GM12878 (cell line): ENCODE measurements around the gene VGLL4. TPM values are rescaled to one million over a fixed set of nuclear protein-coding genes. Genes with fewer than 3 reads are reported as not detected.

Source experiments
- ATAC-seq: fragments of 200-7000 bp; cut with Tn5 transposase; 3 replicates; pipeline ENCODE4 v1.9.1; 2020; ENCODE audit warnings: mild to moderate bottlenecking, moderate library complexity
- BruUV-seq: library from RNA; stranded (reverse); fragments of 400-500 nt; replicated peaks from 2 replicates; lab custom pipeline; 2021; lab: Mats Ljungman, UMichigan
- CTCF ChIA-PET: fragments of 300-600 bp; sonication (Branson Sonifier 250); formaldehyde crosslinking; extraction: SDS; loops from one replicate; lab custom pipeline; 2021; ENCODE audit warnings: inconsistent platforms; lab: Yijun Ruan, JAX
- POLR2A ChIA-PET: fragments of 350-600 bp; formaldehyde crosslinking; extraction: SDS; loops from one replicate; lab custom pipeline; 2021; ENCODE audit warnings: inconsistent platforms; lab: Charles Lee
- RAD21 ChIA-PET: fragments of 300-600 bp; sonication (Branson Sonifier 250); formaldehyde crosslinking; loops from one replicate; lab custom pipeline; 2023; ENCODE audit warnings: antibody characterized with exemption; ENCODE audit not compliant: unreplicated experiment; lab: Charles Lee
- SMC1A ChIA-PET: fragments of 300-600 bp; sonication (Branson Sonifier 250); formaldehyde crosslinking; loops from one replicate; lab custom pipeline; 2023; ENCODE audit not compliant: unreplicated experiment, uncharacterized antibody; lab: Charles Lee
- DNase-seq: peaks from one replicate; pipeline ENCODE4 v3.0.0-alpha.2; 2011; ENCODE audit warnings: low read depth, low spot score
- FAIRE-seq: peaks from 3 replicates; lab custom pipeline; 2011; peaks lifted over from hg19 to GRCh38; lab: Jason Lieb, UNC
- H2AFZ ChIP-seq: 2 replicates; pipeline ENCODE4 v1.6.0; 2011; ENCODE audit warnings: low read depth, low read length, control low read depth; ENCODE audit not compliant: control insufficient read depth
- H3K27ac ChIP-seq: 2 replicates; pipeline ENCODE4 v1.5.1; 2011; ENCODE audit warnings: control low read depth; ENCODE audit not compliant: control insufficient read depth, insufficient read depth
- H3K27me3 ChIP-seq, 2 experiments: replicated peaks in 1 of 2; 2 replicates each; pipeline versions ENCODE4 v1.6.0 to v1.6.1; 2011; ENCODE audit warnings: low read length in 1 of 2; ENCODE audit not compliant: control insufficient read depth in 2 of 2, insufficient read depth in 2 of 2
- H3K36me3 ChIP-seq, 2 experiments: 2 replicates each; pipeline ENCODE4 v1.5.1; 2011; ENCODE audit warnings: low read length in 1 of 2; ENCODE audit not compliant: control insufficient read depth in 2 of 2, insufficient read depth in 2 of 2
- H3K4me1 ChIP-seq: 2 replicates; pipeline ENCODE4 v1.6.1; 2011; ENCODE audit warnings: mild to moderate bottlenecking, low read length, moderate library complexity, mixed read lengths; ENCODE audit not compliant: control insufficient read depth, insufficient read depth
- H3K4me2 ChIP-seq: 2 replicates; pipeline ENCODE4 v1.6.0; 2011; ENCODE audit warnings: control low read depth; ENCODE audit not compliant: control insufficient read depth, insufficient read depth
- H3K4me3 ChIP-seq: fragments of 200-600 bp; sonication (generic); 2 replicates; pipeline ENCODE4 v1.5.1; 2016
- H3K79me2 ChIP-seq: 2 replicates; pipeline ENCODE4 v1.6.0; 2011; ENCODE audit warnings: low read length; ENCODE audit not compliant: control insufficient read depth, insufficient read depth
- H3K9ac ChIP-seq: 2 replicates; pipeline ENCODE4 v1.8.0; 2011; ENCODE audit warnings: low read length, control low read depth, mixed read lengths; ENCODE audit not compliant: control insufficient read depth, insufficient read depth
- H3K9me3 ChIP-seq: replicated peaks from 3 replicates; pipeline ENCODE4 v1.5.1; 2011; ENCODE audit warnings: mild to moderate bottlenecking, low read length; ENCODE audit not compliant: control insufficient read depth, insufficient read depth
- H4K20me1 ChIP-seq: 2 replicates; pipeline ENCODE4 v1.6.0; 2011; ENCODE audit not compliant: control insufficient read depth, insufficient read depth
- EZH2 ChIP-seq: IDR thresholded peaks from 2 replicates; pipeline ENCODE4 v1.6.1; 2012; ENCODE audit warnings: low read depth, mild to moderate bottlenecking, control low read depth, inconsistent platforms, low read length, borderline replicate concordance; ENCODE audit not compliant: control insufficient read depth
- HCFC1 ChIP-seq: fragments of 150-350 bp; IDR thresholded peaks from 2 replicates; pipeline ENCODE4 v1.6.1; 2014; ENCODE audit warnings: low read length
- IRF4 ChIP-seq: IDR thresholded peaks from 2 replicates; pipeline ENCODE4 v1.6.1; 2011; ENCODE audit warnings: low read depth, low read length
- JUNB ChIP-seq: IDR thresholded peaks from 2 replicates; pipeline ENCODE4 v1.6.1; 2016; ENCODE audit warnings: antibody characterized with exemption, mild to moderate bottlenecking
- NFIC ChIP-seq: IDR thresholded peaks from 2 replicates; pipeline ENCODE4 v1.6.1; 2012; ENCODE audit warnings: low read depth, mild to moderate bottlenecking, inconsistent platforms, low read length, moderate library complexity
- PML ChIP-seq: IDR thresholded peaks from 2 replicates; pipeline ENCODE4 v1.6.1; 2012; ENCODE audit warnings: low read length, inconsistent platforms
- POLR2A ChIP-seq: IDR thresholded peaks from 2 replicates; pipeline ENCODE4 v1.6.1; 2011; ENCODE audit warnings: low read depth, mild to moderate bottlenecking, low read length
- RAD51 ChIP-seq: fragments of 450-650 bp; IDR thresholded peaks from 2 replicates; pipeline ENCODE4 v1.6.1; 2016; ENCODE audit warnings: moderate library complexity, mild to moderate bottlenecking, inconsistent platforms
- RUNX3 ChIP-seq: IDR thresholded peaks from 2 replicates; pipeline ENCODE4 v1.6.1; 2012; ENCODE audit warnings: low read length, inconsistent platforms
- SIX5 ChIP-seq: IDR thresholded peaks from 2 replicates; pipeline ENCODE4 v1.6.1; 2011; ENCODE audit warnings: mild to moderate bottlenecking, low read depth, low read length, moderate library complexity; ENCODE audit not compliant: severe bottlenecking
- SPI1 ChIP-seq: IDR thresholded peaks from 2 replicates; pipeline ENCODE4 v1.6.1; 2011; ENCODE audit warnings: low read depth, mild to moderate bottlenecking, low read length, moderate library complexity, borderline replicate concordance; ENCODE audit not compliant: insufficient read depth
- SUZ12 ChIP-seq: fragments of 200-600 bp; sonication (generic); IDR thresholded peaks from one replicate; pipeline ENCODE4 v1.6.1; 2018; ENCODE audit warnings: antibody characterized with exemption, mild to moderate bottlenecking; ENCODE audit not compliant: unreplicated experiment
- ZBTB11 ChIP-seq: fragments of 450-650 bp; formaldehyde crosslinking; IDR thresholded peaks from 2 replicates; pipeline ENCODE4 v1.5.0; 2022; ENCODE audit warnings: mild to moderate bottlenecking, missing genetic modification characterization
- WGBS: methylation state at CpG from one replicate; pipeline ENCODE4 v1.1.6; 2016; ENCODE audit warnings: low lambda C conversion rate; ENCODE audit not compliant: insufficient replicate concordance, insufficient coverage; ENCODE audit errors: missing lambda C conversion rate; 5-methylcytosine and 5-hydroxymethylcytosine counted together
- in situ Hi-C: fragments of 300-500 bp; cut with MboI; formaldehyde crosslinking; loops from 9 replicates; pipeline ENCODE4 v1.14.3; 2018; ENCODE audit warnings: mixed read lengths
- intact Hi-C: fragments of 100-400 bp; cut with micrococcal nuclease; formaldehyde crosslinking; loops from one replicate; pipeline ENCODE4 v1.14.2; 2022; ENCODE audit not compliant: unreplicated experiment
- polyA plus RNA-seq, 11 experiments: library from polyadenylated mRNA; depleted of rRNA in 4 of 11; unstranded in 6 of 11; stranded (reverse) in 5 of 11; fragments of >200 nt; fragmentation: Nextera tagmentation in 4 of 11; fragmentation: Illumina TruSeq in 1 of 11; extraction: Ambion mirVana in 4 of 11; extraction: Trizol in 1 of 11; gene quantifications; 1 replicate in 1 of 11; 2 replicates in 10 of 11; pipeline versions ENCODE4 v1.2.1 to v1.2.3, GENCODE V29; 2011 to 2016; ENCODE audit warnings: inconsistent platforms in 2 of 11, missing spikeins in 2 of 11, low read depth in 1 of 11
- total RNA-seq, 4 experiments: library from RNA; depleted of rRNA in 3 of 4; stranded (reverse); fragments of >200 nt in 3 of 4; fragmentation: Illumina TruSeq in 1 of 4; extraction: Trizol in 1 of 4; gene quantifications; 2 replicates each; pipeline versions ENCODE4 v1.2.1 to v1.2.3, GENCODE V29; 2013 to 2021
- TF ChIP-seq, protein P1 (sequence below): fragments of 450-650 bp; IDR thresholded peaks from 2 replicates; pipeline ENCODE4 v1.6.1; 2017; ENCODE audit warnings: mild to moderate bottlenecking
- TF ChIP-seq, protein P2 (sequence below): fragments of 450-650 bp; IDR thresholded peaks from 2 replicates; pipeline ENCODE4 v1.6.1; 2016; ENCODE audit warnings: mild to moderate bottlenecking
- TF ChIP-seq, protein P3 (sequence below): fragments of 450-650 bp; IDR thresholded peaks from 2 replicates; pipeline ENCODE4 v1.6.1; 2018; ENCODE audit warnings: borderline replicate concordance, mild to moderate bottlenecking; ENCODE audit not compliant: partially characterized antibody

Gene VGLL4
- total and polyA plus RNA-seq, 10 of the 15 experiments (the other 5 are each of a cell fraction or from before 2014, with no cell fraction given), result 0.44 to 38.1 (median 16.1) TPM

DNA sequence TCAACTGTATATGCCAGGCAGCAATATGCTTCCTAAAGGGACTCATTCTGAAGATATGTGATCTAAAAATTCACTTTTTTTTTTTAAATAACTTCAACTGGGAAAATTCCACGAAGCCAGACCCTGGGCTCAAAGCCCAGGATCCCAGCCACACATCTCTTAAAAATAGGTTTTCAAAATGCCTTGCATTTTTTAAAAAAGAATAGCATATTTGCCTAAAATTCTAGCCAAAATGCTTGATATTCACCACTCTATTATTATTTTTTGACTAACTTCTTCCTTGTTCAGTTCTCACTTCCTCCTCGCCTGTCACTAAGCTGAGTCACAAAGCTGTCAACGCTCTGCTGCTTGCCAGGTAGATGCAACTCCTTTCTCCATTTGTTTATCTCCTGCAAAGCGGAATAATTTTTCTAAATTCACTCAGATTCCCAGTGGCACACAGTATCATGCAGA lies 28.0 kb upstream of the VGLL4 start:
- SMC1A ChIA-PET, result interaction anchor here (1.4 to 1.7 kb wide), 2 partner anchors 11 to 20 kb away, joined by 3 to 5 read pairs; no protein-coding TSS in a partner anchor
- Histone ChIP-seq H3K27me3 (no peaks in the 10 kb centered on the region), H3K27ac (no peak overlapping the region), H3K36me3 (no peaks in the 10 kb centered on the region), H3K9ac (no peak overlapping the region), H3K9me3 (no peaks in the 10 kb centered on the region), H3K79me2 (no peaks in the 10 kb centered on the region), H3K4me1 (peaks cover 9% of the 10 kb centered on the region), H3K4me2 (peak overlapping the region; percentile 56; the same call in 1 of the 2 replicates), H3K4me3 (0 out of 2 replicates have a peak overlapping the region, but pooled peaks have one; percentile 19), H4K20me1 (no peaks in the 10 kb centered on the region), H2AFZ (no peak overlapping the region)
- ATAC-seq (peak; percentile 80), FAIRE-seq (peak; percentile 97), DNase-seq (peak; percentile 11)
- no TSS peak for BruUV-seq
- in situ Hi-C loops, result no loop called here
- POLR2A ChIA-PET, result no interaction called here
- intact Hi-C loops, result no loop called here
- 6% methylated on average over 4 of the region's 4 CpGs for WGBS
- RAD21 ChIA-PET, result no interaction called here
- CTCF ChIA-PET, result interaction anchor here (0.8 to 1.5 kb wide), 2 partner anchors 13 to 15 kb away, joined by 3 read pairs; no protein-coding TSS in a partner anchor
- peak; percentile 28; the same call in 1 of the 2 replicates for TF ChIP-seq JUNB
- TF ChIP-seq, protein P1, sequence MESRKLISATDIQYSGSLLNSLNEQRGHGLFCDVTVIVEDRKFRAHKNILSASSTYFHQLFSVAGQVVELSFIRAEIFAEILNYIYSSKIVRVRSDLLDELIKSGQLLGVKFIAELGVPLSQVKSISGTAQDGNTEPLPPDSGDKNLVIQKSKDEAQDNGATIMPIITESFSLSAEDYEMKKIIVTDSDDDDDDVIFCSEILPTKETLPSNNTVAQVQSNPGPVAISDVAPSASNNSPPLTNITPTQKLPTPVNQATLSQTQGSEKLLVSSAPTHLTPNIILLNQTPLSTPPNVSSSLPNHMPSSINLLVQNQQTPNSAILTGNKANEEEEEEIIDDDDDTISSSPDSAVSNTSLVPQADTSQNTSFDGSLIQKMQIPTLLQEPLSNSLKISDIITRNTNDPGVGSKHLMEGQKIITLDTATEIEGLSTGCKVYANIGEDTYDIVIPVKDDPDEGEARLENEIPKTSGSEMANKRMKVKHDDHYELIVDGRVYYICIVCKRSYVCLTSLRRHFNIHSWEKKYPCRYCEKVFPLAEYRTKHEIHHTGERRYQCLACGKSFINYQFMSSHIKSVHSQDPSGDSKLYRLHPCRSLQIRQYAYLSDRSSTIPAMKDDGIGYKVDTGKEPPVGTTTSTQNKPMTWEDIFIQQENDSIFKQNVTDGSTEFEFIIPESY, result no peak
- TF ChIP-seq POLR2A, result no peak
- TF ChIP-seq, protein P2, sequence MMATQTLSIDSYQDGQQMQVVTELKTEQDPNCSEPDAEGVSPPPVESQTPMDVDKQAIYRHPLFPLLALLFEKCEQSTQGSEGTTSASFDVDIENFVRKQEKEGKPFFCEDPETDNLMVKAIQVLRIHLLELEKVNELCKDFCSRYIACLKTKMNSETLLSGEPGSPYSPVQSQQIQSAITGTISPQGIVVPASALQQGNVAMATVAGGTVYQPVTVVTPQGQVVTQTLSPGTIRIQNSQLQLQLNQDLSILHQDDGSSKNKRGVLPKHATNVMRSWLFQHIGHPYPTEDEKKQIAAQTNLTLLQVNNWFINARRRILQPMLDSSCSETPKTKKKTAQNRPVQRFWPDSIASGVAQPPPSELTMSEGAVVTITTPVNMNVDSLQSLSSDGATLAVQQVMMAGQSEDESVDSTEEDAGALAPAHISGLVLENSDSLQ, result peak; percentile 54
- TF ChIP-seq ZBTB11, result no peak
- no peak for TF ChIP-seq HCFC1
- no peak for TF ChIP-seq SUZ12
- TF ChIP-seq IRF4, result peak; percentile 19; the same call in 1 of the 2 replicates
- no peak for TF ChIP-seq EZH2
- peak; percentile 88 for TF ChIP-seq SPI1
- no peak for TF ChIP-seq PML
- no peak for TF ChIP-seq RUNX3
- no peak for TF ChIP-seq NFIC
- TF ChIP-seq SIX5, result no peak
- TF ChIP-seq RAD51, result no peak
- TF ChIP-seq, protein P3, sequence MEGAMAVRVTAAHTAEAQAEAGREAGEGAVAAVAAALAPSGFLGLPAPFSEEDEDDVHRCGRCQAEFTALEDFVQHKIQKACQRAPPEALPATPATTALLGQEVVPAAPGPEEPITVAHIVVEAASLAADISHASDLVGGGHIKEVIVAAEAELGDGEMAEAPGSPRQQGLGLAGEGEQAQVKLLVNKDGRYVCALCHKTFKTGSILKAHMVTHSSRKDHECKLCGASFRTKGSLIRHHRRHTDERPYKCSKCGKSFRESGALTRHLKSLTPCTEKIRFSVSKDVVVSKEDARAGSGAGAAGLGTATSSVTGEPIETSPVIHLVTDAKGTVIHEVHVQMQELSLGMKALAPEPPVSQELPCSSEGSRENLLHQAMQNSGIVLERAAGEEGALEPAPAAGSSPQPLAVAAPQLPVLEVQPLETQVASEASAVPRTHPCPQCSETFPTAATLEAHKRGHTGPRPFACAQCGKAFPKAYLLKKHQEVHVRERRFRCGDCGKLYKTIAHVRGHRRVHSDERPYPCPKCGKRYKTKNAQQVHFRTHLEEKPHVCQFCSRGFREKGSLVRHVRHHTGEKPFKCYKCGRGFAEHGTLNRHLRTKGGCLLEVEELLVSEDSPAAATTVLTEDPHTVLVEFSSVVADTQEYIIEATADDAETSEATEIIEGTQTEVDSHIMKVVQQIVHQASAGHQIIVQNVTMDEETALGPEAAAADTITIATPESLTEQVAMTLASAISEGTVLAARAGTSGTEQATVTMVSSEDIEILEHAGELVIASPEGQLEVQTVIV, result no peak
